ENCODE measurements around the gene EXD3.

GRCh38 chr9:137411645-137412380 is 11.1 kb downstream of the EXD3 start:
- TF ChIP-seq CTCF (IDR thresholded peaks at IDR 0.05) = no peak
- TF ChIP-seq POLR2A (IDR thresholded peaks at IDR 0.05) = no peak
